HFF-Myc (cell line): ENCODE data around the gene LYZ.
A peak's percentile ranks its signal among the peaks of the same experiment; 100 is the strongest.

Experiments
- DNase-seq: peaks from one replicate; pipeline ENCODE4 v3.0.0-alpha.2; 2011; ENCODE audit warnings: low read depth; ENCODE audit errors: extremely low read depth
- H3K4me3 ChIP-seq: replicated peaks from 2 replicates; pipeline ENCODE4 v1.5.1; 2011; ENCODE audit warnings: low read depth, mild to moderate bottlenecking, control low read depth, low read length
- TF ChIP-seq, protein P1 (sequence below): IDR thresholded peaks from 2 replicates; pipeline ENCODE4 v1.5.1; 2012; ENCODE audit warnings: mild to moderate bottlenecking, low read depth, low read length, control low read depth; ENCODE audit errors: missing control alignments

The LYZ gene

DNA sequence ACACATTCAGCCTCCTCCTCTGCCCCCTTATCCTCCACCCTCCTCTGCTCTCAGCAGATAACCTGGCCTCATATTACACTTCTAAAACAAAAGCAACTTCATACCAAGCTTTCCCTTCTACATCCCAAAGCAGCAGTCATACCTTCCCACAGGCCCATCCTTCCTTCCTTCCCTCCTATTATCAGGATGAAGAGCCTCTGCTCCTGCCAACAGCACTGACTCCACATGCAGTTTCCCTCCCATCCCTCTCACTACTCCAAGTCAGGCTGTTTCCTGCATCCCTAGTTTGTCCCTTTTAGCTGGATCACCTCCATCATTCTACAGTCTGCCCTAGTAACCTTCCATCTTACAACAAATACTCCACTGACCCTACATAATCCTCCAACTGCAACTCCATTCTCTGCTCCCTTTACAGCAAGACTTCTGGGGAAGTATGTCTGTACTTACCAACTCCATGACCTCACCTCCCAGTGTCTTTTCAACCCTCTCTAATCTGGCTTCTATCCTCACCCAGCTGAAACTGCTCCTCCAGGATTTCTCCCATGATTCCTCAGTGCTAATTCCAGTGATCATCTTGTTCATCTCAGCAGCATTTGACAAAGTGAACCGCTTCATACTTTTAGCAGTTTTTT lies 6.5 kb downstream of the LYZ start:
- TF ChIP-seq, protein P1, sequence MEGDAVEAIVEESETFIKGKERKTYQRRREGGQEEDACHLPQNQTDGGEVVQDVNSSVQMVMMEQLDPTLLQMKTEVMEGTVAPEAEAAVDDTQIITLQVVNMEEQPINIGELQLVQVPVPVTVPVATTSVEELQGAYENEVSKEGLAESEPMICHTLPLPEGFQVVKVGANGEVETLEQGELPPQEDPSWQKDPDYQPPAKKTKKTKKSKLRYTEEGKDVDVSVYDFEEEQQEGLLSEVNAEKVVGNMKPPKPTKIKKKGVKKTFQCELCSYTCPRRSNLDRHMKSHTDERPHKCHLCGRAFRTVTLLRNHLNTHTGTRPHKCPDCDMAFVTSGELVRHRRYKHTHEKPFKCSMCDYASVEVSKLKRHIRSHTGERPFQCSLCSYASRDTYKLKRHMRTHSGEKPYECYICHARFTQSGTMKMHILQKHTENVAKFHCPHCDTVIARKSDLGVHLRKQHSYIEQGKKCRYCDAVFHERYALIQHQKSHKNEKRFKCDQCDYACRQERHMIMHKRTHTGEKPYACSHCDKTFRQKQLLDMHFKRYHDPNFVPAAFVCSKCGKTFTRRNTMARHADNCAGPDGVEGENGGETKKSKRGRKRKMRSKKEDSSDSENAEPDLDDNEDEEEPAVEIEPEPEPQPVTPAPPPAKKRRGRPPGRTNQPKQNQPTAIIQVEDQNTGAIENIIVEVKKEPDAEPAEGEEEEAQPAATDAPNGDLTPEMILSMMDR = no peak
- DNase-seq = no peak

DNA sequence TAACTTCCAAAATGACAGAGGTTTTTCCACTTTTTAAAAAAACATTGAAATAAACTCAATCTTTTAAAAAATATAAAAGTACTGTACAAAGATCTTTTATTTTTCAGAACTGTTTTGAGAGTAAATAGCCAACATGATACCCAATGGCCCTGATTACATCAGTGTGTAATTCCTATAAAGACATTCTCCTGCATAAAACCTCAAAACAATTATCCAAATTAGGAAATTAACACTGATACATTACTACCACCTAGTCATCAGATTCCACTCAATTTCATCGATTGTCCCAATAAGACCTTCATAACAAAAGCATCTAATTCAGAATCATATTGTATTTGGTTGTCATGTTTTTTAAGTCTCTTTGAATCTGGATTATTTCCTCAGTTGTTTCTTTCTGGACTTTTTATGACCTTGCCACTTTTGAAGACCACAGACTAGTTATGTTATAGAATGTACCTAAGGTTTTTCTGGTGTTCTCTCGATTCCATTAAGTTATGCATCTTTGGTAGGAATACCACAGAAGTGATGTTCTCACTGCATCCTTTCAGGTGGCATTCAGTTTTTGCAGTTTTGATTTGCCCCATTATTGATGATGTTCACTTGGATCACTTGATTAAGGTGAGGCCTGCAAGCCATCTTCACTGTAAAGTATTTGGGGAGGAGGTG lies 7.3 kb downstream of the LYZ start:
- TF ChIP-seq, protein P1 = no peak
- DNase-seq = no peak
- no peak overlapping the region for H3K4me3 ChIP-seq

More for the DNA sequence above, 6.5 kb downstream of the LYZ start:
- no peak overlapping the region for H3K4me3 ChIP-seq

DNA sequence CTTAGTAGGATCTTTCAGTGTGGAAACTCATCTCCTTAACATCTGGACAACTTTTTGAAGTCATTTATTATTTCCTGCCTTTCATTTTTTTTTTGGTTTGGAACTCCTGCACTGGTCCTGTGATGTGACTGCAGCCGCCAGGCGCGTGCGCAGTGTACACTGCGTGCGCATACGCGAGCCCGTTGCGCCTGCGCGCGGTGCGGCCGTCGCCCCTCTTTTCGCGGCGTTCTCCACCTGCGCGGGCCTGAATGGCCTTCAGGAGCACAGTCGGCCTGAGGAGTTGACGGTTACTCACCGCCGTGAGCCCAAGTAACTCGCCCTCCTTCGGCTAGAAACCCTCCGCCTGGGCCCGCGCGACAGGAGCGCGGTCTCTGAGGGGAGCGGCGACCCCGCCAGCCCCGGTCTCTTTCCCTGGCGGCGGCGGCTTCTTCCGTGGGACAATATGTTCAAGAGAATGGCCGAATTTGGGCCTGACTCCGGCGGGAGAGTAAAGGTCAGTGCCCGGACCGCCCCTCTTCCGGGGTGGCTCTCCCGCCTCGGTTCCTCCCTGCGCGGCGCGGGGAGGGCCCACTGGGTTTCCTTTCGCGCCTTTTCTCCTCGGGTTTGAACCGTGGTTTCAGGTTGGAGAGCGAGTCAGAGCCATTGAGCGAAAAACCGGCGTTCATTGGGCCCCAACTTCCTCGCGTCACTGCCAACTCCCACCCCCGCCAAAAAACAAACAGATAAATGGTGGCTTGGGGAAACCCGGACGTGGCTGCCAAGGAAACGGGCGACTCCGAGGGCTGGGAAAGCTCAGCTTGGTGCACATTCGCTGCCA lies 11.6 kb downstream of the LYZ start, which contains the start of gene YEATS4:
TSS of gene YEATS4 (plus strand) at position 213 of the 817 bp plus-strand sequence. CDS start at position 443, 230 bp downstream.
- peak; percentile 82 for DNase-seq
- TF ChIP-seq, protein P1 = no peak
- H3K4me3 ChIP-seq = peak within 1 kb of the TSS; percentile 70

DNA sequence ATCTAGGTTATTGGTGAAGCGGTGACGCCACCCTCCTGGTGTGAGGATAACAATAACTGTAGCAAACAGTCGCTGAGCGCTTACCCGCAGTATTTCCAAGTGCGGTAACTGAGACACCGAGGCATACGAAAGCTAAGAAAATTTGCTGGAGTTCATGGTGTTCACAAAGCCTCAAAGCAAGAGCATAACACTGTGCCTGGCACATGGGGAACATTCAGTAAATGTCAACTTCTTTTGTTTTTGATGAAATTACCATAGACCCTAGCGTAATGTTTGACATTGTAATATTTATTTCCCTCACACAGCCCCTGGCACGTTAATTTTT lies 12.1 kb downstream of the LYZ start:
- peak overlapping the region; percentile 70 for H3K4me3 ChIP-seq
- no peak for DNase-seq
- TF ChIP-seq, protein P1 = no peak

DNA sequence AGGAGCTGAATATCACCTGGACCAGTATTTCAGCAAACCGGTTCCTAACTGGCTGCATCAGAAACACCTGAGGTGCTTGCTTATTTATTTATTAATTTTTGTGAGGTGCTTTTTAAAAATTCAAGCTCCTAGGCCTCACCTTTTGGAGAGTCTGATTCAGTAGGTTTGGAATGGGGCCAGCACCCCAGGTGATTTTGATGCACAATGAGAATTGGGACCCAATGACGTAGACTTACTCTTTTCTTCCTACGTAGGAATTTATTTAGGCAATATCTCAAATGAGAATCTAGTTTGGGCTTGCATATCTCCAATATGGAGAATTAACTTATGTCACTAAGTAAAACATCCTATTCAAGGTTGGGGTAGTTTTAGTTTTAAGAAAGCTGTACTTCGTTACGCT lies 18.6 kb downstream of the LYZ start:
- no peak for DNase-seq

DNA sequence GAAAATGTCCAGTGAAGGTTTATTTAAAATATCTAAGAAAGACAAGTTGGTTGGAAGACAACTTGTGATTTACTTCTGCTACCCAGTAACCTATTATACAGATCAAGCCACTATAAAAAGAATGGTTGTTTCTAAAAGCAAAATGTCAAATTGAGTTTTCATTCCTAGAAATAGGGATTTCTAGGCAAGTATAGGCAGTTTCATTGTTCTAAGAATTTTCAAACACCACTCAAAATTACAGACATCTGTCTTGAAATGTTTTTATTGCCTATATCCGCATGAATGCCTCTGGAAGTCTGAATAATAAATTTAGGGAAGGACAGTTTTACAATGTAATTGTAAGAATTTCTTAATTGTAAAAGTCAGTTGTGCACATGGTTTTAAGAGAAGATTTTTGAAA lies 20.0 kb downstream of the LYZ start:
- TF ChIP-seq, protein P1 = no peak
- DNase-seq = no peak
- H3K4me3 ChIP-seq = no peak overlapping the region

More for the DNA sequence above, 18.6 kb downstream of the LYZ start:
- TF ChIP-seq, protein P1 = no peak
- no peak overlapping the region for H3K4me3 ChIP-seq
